G401.6 (cell line): ENCODE measurements around the gene TEX264.
"Not testable (repeated sequence)": the region's sequence is repeated elsewhere in the genome, so short reads cannot be mapped to it uniquely, and the experiment has no call there.

Experiments used
- FAIRE-seq: peaks from 2 replicates; lab custom pipeline; 2012; peaks lifted over from hg19 to GRCh38; lab: Jason Lieb, UNC

The TEX264 gene

GRCh38 chr3:51670823-51671733 lies at the start of gene TEX264:
TSS of gene TEX264 (plus strand) at chr3:51671252. CDS start at chr3:51674305, 3,053 bp downstream.
- no peak for FAIRE-seq

DNA sequence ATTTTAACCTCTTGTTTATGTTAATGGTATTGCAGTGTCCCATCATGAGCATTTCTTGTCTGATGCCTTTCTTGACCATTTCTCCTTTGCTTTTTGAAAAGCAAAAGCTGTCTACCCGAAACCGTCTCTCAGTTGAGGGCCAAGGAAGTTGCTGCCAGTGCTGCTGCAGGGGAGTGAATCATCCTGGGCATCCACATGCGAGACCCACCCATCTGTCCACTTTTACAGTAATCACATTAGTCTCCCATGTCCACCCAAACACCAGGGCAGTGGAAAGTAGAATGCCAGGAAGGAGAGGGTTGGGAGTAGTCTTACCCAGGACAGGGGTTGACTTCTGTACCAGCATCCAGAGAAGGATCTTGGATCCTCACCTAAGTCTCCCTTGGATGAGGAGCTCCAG lies 48.6 kb upstream of the TEX264 start:
- FAIRE-seq = no peak

- FAIRE-seq = no peak
Measured at GRCh38 chr3:51622868-51623267, 48.2 kb upstream of the TEX264 start.

- no peak for FAIRE-seq
Measured at GRCh38 chr3:51630513-51630912, 40.5 kb upstream of the TEX264 start.

DNA sequence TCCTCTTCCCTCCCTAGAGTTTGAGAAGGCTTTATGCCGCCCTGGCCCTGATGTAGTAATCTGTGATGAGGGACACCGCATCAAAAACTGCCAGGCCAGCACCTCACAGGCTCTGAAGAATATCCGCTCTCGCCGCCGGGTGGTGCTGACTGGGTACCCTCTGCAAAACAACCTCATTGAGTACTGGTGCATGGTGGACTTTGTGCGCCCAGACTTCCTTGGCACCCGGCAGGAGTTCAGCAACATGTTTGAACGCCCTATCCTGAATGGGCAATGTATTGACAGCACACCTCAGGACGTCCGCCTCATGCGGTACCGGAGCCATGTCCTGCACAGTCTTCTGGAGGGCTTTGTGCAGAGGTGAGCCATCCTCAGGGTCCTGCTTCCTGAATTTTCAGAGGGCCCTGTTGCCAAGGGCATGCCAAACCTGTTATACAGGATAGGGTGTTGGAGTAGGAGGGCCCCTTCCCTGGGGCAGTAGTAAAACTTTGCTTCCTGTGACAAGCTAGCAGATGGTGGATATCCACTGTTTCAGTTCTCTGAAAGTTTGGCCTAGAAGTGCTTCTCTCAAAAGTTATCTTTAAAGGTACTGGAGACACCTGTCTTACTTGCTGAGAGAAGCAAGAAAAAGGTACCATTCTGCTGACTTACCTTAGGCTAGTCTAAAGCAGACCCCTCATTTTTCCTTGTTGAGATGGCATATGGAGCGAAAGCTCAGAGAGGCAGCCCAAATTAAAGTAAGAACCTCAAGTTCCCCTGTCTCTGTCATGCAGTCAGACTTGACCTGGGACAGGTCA lies 33.7 kb upstream of the TEX264 start:
- FAIRE-seq = no peak

DNA sequence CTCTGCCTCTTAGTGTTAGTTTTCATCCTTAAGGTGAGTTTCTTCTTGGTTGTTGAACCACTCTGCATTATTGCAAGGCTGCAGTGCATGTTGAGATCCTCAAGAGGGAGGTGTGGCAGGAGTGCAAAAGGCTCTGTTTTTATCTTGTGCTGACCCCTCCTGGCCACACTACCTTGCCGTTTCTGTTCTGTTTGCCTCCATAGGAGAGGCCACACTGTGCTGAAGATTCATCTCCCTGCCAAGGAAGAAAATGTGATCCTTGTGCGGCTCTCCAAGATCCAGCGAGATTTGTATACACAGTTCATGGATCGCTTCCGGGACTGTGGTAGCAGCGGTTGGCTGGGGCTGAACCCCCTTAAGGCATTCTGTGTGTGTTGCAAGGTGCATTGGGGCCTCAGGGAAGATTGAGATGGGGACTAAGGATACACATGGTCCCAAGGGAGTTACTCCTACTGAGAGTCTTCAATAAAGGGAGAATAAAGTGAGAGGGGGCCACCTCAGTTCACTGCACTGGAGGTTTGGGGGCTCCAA lies 33.0 kb upstream of the TEX264 start:
- peak; percentile 94 for FAIRE-seq

DNA sequence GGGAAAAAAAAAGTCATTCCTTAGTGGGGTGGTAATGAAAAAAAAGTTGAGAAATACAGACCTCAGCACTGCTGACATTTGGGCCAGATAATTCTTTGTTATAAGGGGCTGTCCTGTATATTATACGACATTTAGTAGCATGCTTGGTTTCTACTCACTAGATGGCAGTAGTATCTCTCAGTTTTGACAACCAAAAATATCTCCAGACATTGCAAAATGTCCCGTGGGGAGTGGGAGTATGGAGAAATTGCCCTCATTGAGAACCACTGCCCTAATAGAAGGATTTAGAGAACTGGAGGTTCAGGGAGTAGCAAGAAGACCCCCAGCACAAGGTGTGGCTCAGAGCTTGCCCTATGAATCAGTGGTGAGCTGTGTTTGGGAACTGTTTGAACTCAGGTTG lies 28.6 kb upstream of the TEX264 start:
- peak; percentile 68 for FAIRE-seq

DNA sequence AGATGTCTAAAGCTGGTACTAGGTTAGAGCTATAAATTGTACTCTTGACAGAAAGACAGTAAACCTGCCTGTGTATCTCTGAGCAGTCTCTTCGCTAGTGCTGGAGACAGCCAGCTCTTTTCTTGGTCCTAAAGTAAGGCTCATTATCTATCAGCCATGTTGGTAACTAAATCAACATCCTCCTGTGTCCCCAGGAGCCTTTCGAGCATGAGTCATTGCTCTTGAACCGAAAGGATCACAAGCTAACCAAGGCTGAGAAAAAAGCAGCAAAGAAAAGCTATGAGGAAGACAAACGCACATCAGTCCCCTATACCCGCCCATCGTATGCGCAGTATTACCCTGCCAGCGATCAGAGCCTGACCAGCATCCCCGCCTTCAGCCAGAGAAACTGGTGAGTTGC lies 25.0 kb upstream of the TEX264 start:
- FAIRE-seq = no peak

- FAIRE-seq = not testable (repeated sequence)
Measured at GRCh38 chr3:51652103-51652502, 18.9 kb upstream of the TEX264 start.

DNA sequence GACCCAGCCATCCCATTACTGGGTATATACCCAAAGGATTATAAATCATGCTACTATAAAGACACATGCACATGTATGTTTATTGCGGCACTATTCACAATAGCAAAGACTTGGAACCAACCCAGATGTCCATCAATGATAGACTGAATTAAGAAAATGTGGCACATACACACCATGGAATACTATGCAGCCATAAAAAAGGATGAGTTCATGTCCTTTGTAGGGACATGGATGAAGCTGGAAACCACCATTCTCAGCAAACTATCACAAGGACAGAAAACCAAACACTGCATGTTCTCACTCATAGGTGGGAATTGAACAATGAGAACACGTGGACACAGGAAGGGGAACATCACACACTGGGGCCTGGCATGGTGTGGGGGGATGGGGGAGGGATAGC lies 17.6 kb upstream of the TEX264 start:
- FAIRE-seq = not testable (repeated sequence)

DNA sequence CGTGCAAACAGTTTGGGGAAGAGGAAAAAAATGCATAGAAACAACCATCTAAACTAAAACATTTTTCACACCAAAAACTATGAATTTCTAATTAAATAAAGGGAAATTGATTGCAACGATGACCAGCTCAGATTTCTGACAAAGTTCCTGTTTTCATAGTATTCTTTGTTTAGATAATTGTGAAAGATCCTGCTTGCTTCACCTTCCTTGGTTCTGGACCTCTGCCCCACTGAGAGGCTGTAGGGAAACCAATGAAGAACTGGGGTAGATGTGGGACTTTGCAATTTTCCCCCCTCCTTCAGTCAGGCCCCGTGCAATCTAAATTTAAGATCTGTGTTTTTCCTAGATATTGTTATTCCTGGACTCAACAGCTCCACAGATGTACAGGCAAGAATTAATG lies 13.8 kb upstream of the TEX264 start:
- no peak for FAIRE-seq

DNA sequence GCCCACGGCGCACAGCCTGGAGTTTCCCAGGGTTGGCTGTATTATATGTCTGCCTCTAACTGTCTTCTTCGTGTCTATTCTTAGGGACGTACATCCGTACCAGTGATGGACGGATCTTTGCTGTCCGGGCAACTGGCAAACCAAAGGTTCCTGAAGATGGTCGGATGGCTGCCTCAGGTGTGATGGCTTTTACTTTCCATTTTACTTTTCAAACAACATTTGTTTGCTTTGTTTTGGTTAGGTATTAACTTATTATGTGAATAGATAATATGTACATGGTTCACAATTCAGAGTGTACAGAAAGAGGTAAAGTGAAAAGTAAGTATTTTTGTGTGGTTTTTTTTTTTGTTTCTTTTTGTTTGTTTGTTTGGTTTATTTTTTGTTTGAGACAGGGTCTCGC lies 11.1 kb upstream of the TEX264 start:
- FAIRE-seq = no peak

DNA sequence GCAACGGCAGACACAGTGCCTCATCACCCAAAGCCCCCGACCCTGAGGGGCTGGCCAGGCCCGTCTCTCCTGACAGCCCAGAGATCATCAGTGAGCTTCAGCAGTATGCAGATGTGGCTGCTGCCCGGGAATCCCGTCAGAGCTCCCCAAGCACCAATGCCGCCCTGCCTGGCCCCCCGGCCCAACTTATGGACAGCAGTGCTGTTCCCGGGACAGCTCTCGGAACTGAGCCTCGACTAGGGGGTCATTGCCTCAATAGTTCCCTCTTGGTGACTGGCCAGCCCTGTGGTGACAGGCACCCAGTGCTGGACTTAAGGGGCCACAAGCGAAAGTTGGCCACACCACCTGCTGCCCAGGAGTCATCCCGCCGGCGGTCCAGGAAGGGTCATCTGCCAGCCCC lies 8.6 kb upstream of the TEX264 start:
- no peak for FAIRE-seq

DNA sequence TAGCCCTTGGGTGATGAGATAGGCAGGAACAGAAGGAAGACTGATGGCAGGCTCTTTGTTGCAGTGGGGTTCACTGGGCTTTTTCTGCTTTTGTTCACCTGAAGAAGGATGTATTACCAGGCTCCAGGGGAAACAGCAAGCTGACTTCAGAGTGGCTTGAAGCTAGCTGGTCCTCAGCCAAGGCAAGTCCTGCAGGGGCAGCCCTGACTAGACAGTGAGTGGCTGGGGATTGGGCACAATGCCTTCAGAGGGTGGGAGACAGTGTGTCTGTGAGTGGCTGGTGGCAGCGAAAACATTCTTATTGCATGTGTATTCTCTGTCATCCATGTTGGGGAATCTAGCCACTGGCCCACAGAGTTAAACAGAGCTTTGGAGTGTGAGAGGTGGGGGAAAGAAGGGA lies 2.3 kb upstream of the TEX264 start:
- FAIRE-seq = no peak

DNA sequence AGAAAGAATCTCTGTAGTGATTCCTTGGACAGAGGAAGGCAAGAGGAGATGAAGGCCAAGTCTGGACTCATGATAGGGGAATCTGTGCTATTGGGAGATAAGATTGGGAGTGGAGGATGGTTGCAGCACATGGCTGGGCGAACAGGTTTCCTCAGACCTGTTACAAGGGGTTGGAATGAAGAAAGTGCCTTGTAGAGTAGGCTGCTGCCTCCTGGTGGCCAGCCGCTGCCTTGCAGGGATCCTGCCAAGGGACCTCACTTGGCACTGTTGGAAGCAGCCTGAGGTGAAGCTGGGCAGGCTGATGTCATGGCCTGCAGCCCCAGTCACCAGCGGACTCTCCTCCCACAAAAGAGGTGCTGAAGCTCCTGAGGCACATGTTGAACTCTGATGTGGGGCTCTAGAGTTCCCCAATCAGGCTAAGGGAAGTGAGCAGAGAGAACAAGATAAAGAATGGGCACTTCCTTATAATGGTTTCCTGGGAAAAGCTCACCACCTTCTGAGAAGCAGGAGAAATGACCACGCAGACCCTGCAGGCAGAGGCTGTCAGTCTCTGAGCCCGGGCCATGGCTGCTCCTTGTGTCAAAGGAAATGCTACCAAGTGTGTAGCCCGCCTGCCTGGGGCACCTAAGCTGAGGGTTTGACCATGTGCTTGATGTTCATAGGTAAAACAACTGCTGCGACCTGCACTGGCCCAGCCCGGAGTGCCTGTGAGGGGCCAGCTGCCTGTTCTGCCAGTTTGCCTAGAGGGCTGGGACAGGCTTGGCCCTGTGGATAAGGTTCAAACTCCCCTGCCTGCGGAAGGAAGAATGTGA lies 1.6 kb upstream of the TEX264 start:
- FAIRE-seq = peak; percentile 93

GRCh38 chr3:51670053-51670822 lies 814 bp upstream of the TEX264 start:
- FAIRE-seq = no peak

DNA sequence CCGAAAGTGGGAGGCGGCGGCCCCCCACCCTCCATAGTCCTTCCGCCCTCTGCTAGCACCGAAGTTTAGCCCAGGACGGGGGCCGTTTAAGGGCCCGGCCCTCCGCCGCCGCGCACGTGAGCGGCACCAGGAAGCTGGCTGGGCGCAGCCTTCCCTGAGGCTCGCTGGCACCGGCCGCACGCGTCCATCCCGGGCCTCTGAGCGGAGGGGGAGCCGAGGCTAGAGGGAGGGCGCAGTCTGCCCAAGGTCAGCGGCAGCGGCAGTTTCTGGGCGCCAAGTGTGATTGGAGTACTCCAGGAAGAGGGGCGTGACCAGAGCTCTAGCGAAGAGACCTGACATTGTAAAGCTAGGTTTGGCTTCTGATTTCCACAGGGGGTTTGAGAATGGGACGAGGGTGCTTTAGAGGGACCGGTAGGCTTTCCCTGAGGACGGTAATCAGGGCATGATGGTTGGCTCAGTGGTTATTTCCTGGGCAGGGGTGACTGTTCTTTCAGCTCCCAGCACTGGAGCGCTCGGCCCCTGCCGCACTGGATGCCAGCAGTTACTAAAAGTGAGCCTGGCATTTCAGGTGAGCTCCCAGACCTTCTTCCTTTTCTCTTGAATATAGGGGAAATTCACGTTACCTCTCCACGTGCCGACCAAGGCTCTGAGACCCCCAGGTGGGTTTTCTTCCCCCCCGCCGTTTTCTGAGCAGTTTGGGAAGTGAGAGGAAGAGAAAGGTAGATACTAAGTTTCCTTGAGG lies 853 bp downstream of the TEX264 start:
- peak; percentile 48 for FAIRE-seq

GRCh38 chr3:51673181-51673801 lies 2.2 kb downstream of the TEX264 start:
- FAIRE-seq = no peak

DNA sequence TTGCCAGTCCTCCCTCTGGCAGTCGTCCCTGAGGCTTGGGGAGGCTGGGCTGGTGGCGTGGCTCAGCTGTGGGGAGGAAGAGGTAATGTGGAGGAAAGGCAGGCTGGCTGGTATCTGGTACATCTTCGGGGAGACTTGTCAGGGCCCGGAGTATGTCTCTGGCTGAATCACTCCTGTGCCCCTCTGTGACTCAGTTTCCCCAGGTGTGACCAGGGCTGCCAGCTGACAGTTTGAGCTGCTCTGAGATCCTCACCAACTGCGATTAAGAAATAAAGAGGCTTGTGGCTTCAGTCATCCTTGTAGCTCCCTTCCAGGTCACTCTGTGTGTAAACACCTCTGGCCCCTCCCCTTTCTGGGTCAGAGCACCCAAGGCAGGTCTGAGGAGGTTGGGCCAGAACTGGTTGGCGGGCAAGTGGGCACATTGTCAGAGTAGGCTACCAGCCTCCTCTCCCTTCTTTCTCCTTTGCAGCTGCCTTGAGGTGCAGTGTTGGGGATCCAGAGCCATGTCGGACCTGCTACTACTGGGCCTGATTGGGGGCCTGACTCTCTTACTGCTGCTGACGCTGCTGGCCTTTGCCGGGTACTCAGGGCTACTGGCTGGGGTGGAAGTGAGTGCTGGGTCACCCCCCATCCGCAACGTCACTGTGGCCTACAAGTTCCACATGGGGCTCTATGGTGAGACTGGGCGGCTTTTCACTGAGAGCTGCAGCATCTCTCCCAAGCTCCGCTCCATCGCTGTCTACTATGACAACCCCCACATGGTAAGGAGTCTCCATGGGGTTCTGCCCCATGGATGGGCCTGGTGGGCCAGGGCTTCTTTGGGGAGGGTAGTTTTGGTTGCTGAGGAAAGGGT lies 3.0 kb downstream of the TEX264 start:
- FAIRE-seq = no peak
